Stimulated activated CD8-positive, alpha-beta memory T cell treated with anti-CD3 and anti-CD28 coated beads, Interleukin-7, amount 100 ng/mL, for 4 hours (primary cell): ENCODE results near the gene CMA1.
A peak's percentile ranks its signal among the peaks of the same experiment; 100 is the strongest.
"Not testable (repeated sequence)": the region's sequence is repeated elsewhere in the genome, so short reads cannot be mapped to it uniquely, and the experiment has no call there.

ENCODE experiments used
- DNase-seq, 2 donors: peaks; one replicate each; pipeline ENCODE4 v3.0.0-alpha.2; 2020; ENCODE audit warnings: low read depth in 2 of 2

Gene CMA1

GRCh38 chr14:24508155-24508840 lies at the start of gene CMA1:
Gene CMA1, minus strand, starts transcription at chr14:24508265. Its CDS starts 30 bp downstream, at chr14:24508235.
- no peak for DNase-seq

GRCh38 chr14:24556756-24557155 lies 48.7 kb upstream of the CMA1 start:
- DNase-seq = no peak

- DNase-seq = not testable (repeated sequence)
These were observed 41.0 kb upstream of the CMA1 start for GRCh38 chr14:24549064-24549463.

DNA sequence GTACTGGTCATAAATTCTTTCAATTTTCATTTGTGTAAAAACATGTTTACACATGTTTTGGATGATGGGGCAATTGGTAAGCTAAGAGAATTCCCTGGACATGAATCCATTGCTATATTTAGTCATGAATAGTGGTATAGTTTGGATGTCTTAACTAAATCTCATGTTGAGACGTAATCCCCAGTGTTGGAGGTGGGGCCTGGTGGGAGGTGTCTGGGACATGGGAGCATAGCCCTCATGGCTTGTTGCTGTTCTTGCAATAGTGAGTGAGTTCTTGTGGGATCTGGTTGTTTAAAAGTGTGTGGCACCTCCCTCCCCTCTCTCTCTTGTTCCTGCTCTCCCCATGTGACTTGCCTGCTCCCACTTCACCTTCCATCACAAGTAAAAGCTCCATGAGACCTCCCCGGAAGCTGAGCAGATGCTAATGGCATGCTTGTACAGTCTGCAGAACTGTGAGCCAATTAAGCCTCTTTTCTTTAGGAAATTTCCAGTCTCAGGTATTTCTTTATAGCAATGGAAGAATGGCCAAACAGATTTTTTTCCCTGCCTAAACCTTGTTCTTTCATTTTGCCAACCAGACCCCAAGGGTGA lies 34.4 kb upstream of the CMA1 start:
- DNase-seq = no peak

DNA sequence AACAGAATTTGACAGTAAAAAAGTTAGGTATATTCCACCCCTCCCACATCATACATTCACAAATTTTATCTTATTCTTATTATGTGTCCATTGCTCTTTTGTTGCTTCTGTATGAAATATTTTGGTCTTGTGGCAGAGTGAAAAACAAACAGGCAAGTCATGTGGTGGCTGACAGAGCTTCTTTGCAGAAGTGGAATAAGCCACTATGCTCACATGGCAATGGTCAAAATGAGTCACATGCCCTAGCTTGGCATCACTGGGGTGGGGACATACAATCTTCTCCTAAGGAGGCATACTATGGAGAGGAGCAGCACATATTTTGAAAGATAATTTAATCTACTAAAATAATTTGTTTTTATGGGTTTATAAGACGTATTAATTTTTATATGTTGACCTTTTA lies 27.7 kb upstream of the CMA1 start:
- no peak for DNase-seq

DNA sequence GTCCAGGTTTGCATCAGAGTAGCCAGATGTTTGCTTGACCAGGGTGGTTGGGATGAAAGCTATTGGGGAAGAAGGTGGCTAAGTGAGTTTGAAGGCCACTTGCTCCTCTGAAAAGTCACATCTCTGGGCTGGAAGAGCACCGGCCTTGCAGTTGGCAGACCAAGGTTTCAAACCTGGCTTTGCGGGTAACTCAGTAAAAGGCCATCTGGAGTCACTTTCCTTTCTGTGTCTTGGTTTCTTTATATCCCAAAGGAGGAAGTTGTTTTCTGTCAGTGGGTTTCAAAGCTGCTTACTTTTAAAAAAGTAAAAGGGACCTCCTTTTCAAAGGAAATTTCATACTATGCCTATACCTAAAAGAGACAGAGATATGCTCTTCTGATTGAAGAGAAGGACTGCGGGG lies 26.2 kb upstream of the CMA1 start:
- no peak for DNase-seq

- DNase-seq = not testable (repeated sequence)
These were observed 18.0 kb upstream of the CMA1 start for GRCh38 chr14:24525877-24526620.

DNA sequence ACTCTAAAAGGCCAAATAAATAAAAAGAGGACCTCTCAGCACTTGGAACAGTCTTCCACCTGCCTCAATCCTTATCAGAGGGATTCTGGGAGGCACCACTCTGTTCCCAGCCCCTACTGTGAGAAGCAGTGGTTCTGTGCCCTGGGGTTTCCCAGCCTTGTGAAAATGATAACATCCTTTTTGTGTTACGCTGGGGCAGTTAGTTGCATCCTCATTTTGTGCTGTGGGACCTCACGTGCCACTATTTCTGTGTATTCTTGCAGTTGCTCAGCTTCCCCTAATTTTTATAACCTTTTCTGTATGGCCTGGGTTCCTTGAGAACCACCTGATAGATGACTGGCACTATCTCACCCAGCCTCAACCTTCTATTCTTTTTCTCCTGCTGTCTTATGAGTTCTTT lies 10.8 kb upstream of the CMA1 start:
- no peak for DNase-seq

DNA sequence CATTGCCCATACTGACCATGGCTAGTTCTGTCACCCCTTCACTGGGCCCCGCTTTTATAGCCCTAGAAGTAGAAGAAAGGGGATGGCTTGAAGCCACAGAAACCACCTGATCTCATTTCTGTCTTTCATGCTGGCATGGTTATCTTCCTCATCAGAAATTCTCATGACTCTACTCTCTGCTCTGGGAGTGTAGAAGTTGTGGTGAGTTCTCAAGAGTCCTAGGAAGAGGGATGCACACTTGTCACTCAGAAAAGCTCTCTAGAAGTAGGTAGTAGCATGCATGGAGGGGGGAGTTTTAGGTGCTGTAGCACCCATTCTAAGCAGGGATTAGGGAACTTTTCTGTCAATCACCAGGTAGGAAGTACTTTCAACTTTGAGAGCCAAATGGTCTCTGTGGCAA lies 6.1 kb upstream of the CMA1 start:
- no peak for DNase-seq

DNA sequence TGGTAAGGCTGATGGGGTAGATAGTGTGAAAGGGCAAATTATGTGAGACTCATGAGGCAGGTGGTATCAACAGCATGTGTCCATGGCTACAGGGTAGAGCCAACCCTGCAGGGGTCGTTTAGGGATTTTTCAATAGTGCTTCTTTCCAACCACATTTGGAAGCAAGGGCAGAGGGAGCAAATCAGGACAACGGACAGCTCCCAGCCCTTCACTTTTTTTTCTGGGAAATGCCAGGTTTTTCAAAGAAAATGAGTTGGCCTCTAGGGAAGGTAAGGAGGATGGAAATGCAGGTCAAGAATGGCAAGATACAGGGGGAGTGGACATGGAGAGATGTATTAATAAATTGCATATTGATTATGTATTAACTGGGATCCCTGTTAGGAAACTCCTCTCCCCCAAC lies 4.9 kb upstream of the CMA1 start:
- no peak for DNase-seq

- DNase-seq = no peak
These were observed 1.6 kb downstream of the CMA1 start for GRCh38 chr14:24506443-24506842.

DNA sequence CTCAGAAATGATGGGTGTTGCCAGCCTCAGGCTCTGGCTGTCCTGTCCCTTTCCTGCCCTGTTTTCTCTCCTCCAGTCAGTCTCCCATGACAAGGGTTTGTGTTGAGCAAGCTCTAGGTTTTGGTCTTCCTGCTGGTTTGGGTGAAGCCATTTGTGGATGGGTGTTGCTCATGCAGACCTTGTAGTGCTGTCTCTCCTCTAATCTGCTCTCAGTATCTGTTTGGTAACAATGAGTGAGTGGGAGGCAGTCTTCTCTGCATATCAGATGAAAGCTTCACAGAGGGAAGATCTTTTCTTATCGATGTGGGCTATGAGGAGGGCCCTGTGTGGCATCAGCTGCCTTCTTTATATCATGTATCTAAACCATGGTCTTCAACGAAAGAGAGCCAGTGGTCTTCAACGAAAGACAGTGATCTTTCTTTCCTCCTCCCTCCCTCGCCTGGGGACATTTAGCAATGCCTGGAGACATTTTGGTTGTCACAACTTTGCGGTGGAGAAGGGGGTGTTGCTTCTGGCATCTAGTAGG lies 3.6 kb downstream of the CMA1 start:
- DNase-seq = no peak

- not testable (repeated sequence) for DNase-seq
These were observed 16.3 kb downstream of the CMA1 start for GRCh38 chr14:24491586-24492408.

DNA sequence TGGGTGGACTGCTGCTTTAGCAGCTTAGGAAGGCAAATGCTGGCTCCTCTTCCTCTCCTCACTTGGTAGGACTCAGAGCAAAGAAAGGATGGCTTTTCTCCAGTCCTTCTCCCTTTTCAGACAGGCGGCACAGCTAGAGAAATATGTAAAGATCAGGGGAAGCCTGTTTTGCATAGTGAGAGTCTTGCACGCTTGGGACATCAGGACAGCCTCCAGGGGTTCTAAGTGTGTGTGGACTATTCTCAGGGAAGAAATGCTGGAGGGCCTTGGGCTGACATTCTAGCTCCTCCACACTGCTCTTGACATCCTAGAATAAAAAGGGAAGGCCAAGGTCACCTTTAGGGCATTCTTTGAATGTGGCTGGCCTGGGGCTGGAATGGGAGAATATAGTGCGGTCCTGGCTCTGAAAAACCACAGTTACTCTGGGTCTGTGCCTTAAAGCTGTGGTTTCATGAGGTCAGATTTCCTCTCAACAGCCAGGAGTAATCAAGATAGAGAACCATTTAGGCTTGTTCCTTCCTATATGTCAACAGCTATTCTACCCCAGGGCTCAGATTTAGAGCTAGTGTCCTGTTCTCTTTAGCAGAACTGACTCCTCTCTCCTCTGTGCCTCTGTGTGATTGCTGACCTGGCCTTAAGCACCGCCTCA lies 24.3 kb downstream of the CMA1 start:
- no peak for DNase-seq

DNA sequence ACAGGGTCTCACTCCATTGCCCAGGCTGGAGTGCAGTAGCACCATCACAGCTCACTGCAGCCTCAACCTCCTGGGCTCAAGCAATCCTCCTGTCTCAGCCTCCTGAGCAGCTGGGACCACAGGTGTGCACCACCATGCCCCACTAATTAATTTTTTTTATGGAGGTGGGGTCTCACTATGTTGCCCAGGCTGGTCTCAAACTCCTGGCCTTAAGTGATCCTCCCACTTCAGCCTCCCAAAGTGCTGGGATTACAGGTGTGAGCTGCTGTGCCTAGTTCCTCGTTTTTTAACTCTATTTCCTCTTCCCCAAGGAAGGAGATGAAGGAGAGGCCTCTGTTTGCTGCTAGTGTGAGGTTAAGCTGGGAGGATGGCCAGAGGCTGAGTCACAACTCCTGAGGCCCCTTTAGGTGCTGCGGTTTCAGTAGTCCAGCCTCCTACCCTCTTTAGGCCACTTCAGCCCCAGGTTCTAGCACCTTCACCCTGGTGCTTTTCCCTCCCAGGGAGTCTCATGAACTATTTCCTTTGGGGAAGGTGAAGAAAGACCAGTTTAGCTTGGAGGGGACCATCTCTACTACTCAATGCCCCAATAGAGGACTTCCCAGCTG lies 25.3 kb downstream of the CMA1 start:
- not testable (repeated sequence) for DNase-seq

GRCh38 chr14:24481622-24482324 lies 26.3 kb downstream of the CMA1 start:
- peak; percentile 7 to 23 for DNase-seq

GRCh38 chr14:24479999-24480398 lies 28.1 kb downstream of the CMA1 start:
- not testable (repeated sequence) for DNase-seq

GRCh38 chr14:24475261-24475660 lies 32.8 kb downstream of the CMA1 start:
- no peak for DNase-seq

- DNase-seq = no peak
These were observed 34.9 kb downstream of the CMA1 start for GRCh38 chr14:24473211-24473610.

- DNase-seq = not testable (repeated sequence)
These were observed 37.6 kb downstream of the CMA1 start for GRCh38 chr14:24470450-24470849.
